HG02642 (cell line): ENCODE measurements around the gene ENTPD7.
"Not testable (repeated sequence)": the region's sequence is repeated elsewhere in the genome, so short reads cannot be mapped to it uniquely, and the experiment has no call there.

Source experiments
- ATAC-seq: cut with Tn5 transposase; IDR thresholded peaks from one replicate; pipeline ENCODE4 v1.9.1; 2021; ENCODE audit warnings: mild to moderate bottlenecking; ENCODE audit not compliant: unreplicated experiment, poor library complexity

The ENTPD7 gene

GRCh38 chr10:99681553-99681952, 22.2 kb downstream of the ENTPD7 start:
- no peak for ATAC-seq

- no peak for ATAC-seq
These were observed 22.7 kb downstream of the ENTPD7 start for GRCh38 chr10:99682032-99682431.

GRCh38 chr10:99682752-99683151, 23.4 kb downstream of the ENTPD7 start:
- no peak for ATAC-seq

GRCh38 chr10:99685597-99685967, 26.3 kb downstream of the ENTPD7 start:
- peak; percentile 94 for ATAC-seq

GRCh38 chr10:99689461-99689860, 30.2 kb downstream of the ENTPD7 start:
- no peak for ATAC-seq

- ATAC-seq = no peak
These were observed 34.7 kb downstream of the ENTPD7 start for GRCh38 chr10:99693933-99694583.

GRCh38 chr10:99695761-99696160, 36.5 kb downstream of the ENTPD7 start:
- no peak for ATAC-seq

- ATAC-seq = no peak
These were observed 39.3 kb downstream of the ENTPD7 start for GRCh38 chr10:99698504-99699080.

- ATAC-seq = no peak
These were observed 41.3 kb downstream of the ENTPD7 start for GRCh38 chr10:99700649-99701048.

GRCh38 chr10:99708428-99709012, 49.2 kb downstream of the ENTPD7 start:
- no peak for ATAC-seq

- peak; percentile 81 for ATAC-seq
These were observed 50.3 kb downstream of the ENTPD7 start for GRCh38 chr10:99709480-99710229.

- no peak for ATAC-seq
These were observed 51.9 kb downstream of the ENTPD7 start for GRCh38 chr10:99711129-99711719.

GRCh38 chr10:99714446-99714845, 55.1 kb downstream of the ENTPD7 start:
- ATAC-seq = no peak

GRCh38 chr10:99720387-99720786, 61.1 kb downstream of the ENTPD7 start:
- ATAC-seq = no peak

- ATAC-seq = no peak
These were observed 70.7 kb downstream of the ENTPD7 start for GRCh38 chr10:99730026-99730425.

- peak; percentile 52 for ATAC-seq
These were observed 72.2 kb downstream of the ENTPD7 start for GRCh38 chr10:99731306-99732032.

- ATAC-seq = peak; percentile 89
These were observed 72.9 kb downstream of the ENTPD7 start, which contains the start of the genes COX15 and CUTC for GRCh38 chr10:99732033-99732842. Gene COX15 (minus strand): TSS chr10:99732127. CDS start chr10:99732049, 78 bp downstream. Gene CUTC (plus strand): TSS chr10:99732234. CDS start chr10:99732349, 115 bp downstream.

GRCh38 chr10:99733366-99733765, 74.1 kb downstream of the ENTPD7 start:
- no peak for ATAC-seq

- ATAC-seq = not testable (repeated sequence)
These were observed 74.8 kb downstream of the ENTPD7 start for GRCh38 chr10:99734111-99734510.
